ENCODE measurements around the gene RBBP6. TPM values are rescaled to one million over a fixed set of nuclear protein-coding genes. Genes with fewer than 3 reads are reported as not detected.

Gene RBBP6
- polyA plus RNA-seq, 1 donor, result 109 TPM

- no peak for DNase-seq
These were observed 20.9 kb upstream of the RBBP6 start for GRCh38 chr16:24518498-24518897.

- DNase-seq, result no peak
These were observed 18.4 kb upstream of the RBBP6 start for GRCh38 chr16:24520983-24521382.

GRCh38 chr16:24522751-24523150, 16.6 kb upstream of the RBBP6 start:
- no peak for DNase-seq

- no peak for DNase-seq
These were observed 15.8 kb upstream of the RBBP6 start for GRCh38 chr16:24523569-24523968.

- no peak for DNase-seq
These were observed 14.3 kb upstream of the RBBP6 start for GRCh38 chr16:24524855-24525677.

GRCh38 chr16:24525970-24526559, 13.3 kb upstream of the RBBP6 start:
- DNase-seq, result no peak

- DNase-seq, result no peak
These were observed 12.5 kb upstream of the RBBP6 start for GRCh38 chr16:24526701-24527495.

- no peak for DNase-seq
These were observed 8.2 kb upstream of the RBBP6 start for GRCh38 chr16:24531166-24531565.

GRCh38 chr16:24534620-24535019, 4.7 kb upstream of the RBBP6 start:
- DNase-seq, result no peak

- no peak for DNase-seq
These were observed 3.5 kb upstream of the RBBP6 start for GRCh38 chr16:24535827-24536226.

GRCh38 chr16:24536671-24537070, 2.7 kb upstream of the RBBP6 start:
- DNase-seq, result no peak

GRCh38 chr16:24537474-24538337, 1.7 kb upstream of the RBBP6 start:
- DNase-seq, result no peak

- DNase-seq, result no peak
These were observed 541 bp upstream of the RBBP6 start for GRCh38 chr16:24538756-24539294.

GRCh38 chr16:24539850-24540601, 660 bp downstream of the RBBP6 start:
- DNase-seq, result no peak

GRCh38 chr16:24540602-24541210, 1.3 kb downstream of the RBBP6 start:
- DNase-seq, result no peak

GRCh38 chr16:24541233-24541933, 2.0 kb downstream of the RBBP6 start:
- DNase-seq, result no peak

- no peak for DNase-seq
These were observed 4.6 kb downstream of the RBBP6 start for GRCh38 chr16:24543949-24544348.

GRCh38 chr16:24544640-24545039, 5.3 kb downstream of the RBBP6 start:
- DNase-seq, result no peak

GRCh38 chr16:24550295-24550694, 10.9 kb downstream of the RBBP6 start:
- DNase-seq, result no peak

- no peak for DNase-seq
These were observed 13.4 kb downstream of the RBBP6 start for GRCh38 chr16:24552705-24553246.

All from left kidney (tissue), 2 donors.